ENCODE results near the gene STK4. TPM values are rescaled to one million over a fixed set of nuclear protein-coding genes. Genes with fewer than 3 reads are reported as not detected.
A peak's percentile ranks its signal among the peaks of the same experiment; 100 is the strongest.

STK4 gene
- total RNA-seq, 2 donors from 2014 or later: 271 to 280 TPM

DNA sequence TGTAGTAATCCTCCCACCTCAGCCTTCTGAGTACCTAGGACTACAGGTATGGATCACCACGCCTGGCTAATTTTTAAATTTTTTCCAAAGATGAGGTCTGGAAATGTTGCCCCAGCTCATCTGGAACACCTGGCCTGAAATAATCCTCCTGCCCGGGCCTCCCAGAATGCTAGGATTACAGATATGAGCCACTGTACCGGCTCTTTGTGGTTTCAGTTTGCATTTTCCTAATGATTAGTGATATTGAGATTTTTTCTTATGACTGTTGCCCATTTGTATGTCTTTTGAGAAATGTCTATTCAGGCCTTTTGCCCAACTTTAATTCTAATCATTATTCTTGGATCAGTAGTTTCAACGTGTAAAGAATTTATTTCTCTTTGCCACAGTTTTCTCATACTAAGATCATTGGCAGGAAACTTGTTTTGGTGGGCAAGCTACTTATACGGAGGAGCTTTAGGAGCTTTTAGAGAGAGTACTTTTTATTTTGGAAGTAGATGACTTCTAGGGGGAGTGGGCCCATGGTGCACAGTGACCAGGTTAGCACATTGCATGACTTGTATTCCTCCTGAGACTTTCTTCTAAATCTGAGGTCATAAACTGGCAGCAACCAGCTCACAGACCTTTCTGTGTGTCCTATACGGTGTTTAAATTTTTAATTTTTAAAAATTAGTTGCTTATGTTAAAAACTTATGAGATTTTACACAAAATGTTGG lies 62.3 kb downstream of the STK4 start:
- Mint-ChIP-seq H3K4me1 (peaks cover 48% of the 10 kb centered on the region), H3K27ac (peak overlapping the region; percentile 87), H3K36me3 (ENCODE audit: low read depth) (peaks cover 10% of the 10 kb centered on the region), H3K27me3 (no peaks in the 10 kb centered on the region), H3K4me3 (peak overlapping the region; percentile 53)
- H3K9me3 ChIP-seq (ENCODE audit: control insufficient read depth, low read length, poor library complexity, severe bottlenecking): no peaks in the 10 kb centered on the region
- no peak for ATAC-seq
- DNase-seq: no peak

DNA sequence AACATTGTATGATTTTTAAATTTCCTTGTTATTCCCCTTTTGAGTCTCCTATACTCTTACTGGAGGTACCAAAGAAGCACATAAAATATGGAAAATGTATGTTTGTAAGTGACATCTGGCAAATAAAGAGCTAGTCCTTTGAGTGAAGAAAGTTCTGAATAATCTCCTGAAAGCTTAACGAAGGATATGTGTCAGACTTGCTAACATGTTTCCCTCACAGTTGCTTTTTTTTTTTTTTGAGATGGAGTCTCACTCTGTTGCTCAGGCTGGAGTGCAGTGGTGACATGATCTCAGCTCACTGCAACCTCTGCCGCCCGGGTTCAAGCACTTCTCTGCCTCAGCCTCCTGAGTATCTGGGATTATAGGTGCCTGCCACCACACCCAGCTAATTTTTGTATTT lies 63.6 kb downstream of the STK4 start:
- no peaks in the 10 kb centered on the region for H3K9me3 ChIP-seq (ENCODE audit: control insufficient read depth, low read length, poor library complexity, severe bottlenecking)
- Mint-ChIP-seq H3K27ac (peak overlapping the region; percentile 87), H3K27me3 (no peaks in the 10 kb centered on the region), H3K4me1 (peaks cover 49% of the 10 kb centered on the region), H3K4me3 (no peak overlapping the region), H3K36me3 (ENCODE audit: low read depth) (peaks cover 12% of the 10 kb centered on the region)
- ATAC-seq (no peak), DNase-seq (no peak)

DNA sequence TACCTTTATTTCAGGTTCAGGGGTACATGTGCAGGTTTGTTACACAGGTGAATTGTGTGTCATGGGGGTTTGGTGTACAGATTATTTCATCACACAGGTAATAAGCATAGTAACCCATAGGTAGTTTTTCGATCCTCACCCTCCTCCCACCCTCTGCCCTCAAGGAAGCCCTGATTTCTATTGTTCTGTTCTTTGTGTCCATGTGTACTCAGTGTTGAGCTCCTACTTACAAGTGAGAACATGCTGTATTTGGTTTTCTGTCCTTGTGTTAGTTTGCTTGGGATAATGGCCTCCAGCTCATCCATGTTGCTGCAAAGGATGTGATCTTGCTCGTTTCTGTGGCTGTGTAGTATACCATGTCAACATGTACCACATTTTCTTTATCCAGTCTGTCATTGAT lies 66.0 kb downstream of the STK4 start:
- H3K4me1 Mint-ChIP-seq: peaks cover 51% of the 10 kb centered on the region
- H3K27ac Mint-ChIP-seq: no peak overlapping the region
- H3K27me3 Mint-ChIP-seq: no peaks in the 10 kb centered on the region
- ATAC-seq (no peak), DNase-seq (no peak)
- H3K9me3 ChIP-seq (ENCODE audit: control insufficient read depth, low read length, poor library complexity, severe bottlenecking): no peaks in the 10 kb centered on the region
- peak overlapping the region; percentile 50 for H3K4me3 Mint-ChIP-seq
- H3K36me3 Mint-ChIP-seq (ENCODE audit: low read depth): peaks cover 10% of the 10 kb centered on the region

DNA sequence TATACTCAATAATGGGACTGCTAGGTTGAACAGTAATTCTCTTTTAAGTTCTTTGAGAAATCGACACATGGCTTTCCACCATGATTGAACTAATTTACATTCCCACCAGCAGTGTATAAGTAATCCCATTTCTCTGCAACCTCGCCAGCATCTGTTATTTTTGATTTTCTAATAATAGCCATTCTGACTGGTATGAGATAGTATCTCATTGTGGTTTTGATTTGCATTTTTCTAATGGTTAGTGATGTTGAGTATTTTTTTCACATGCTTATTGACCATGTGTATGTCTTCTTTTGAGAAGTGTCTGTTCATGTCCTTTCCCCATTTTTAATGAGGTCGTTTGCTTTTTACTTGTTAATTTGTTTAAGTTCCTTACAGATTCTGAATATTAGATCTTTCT lies 66.5 kb downstream of the STK4 start:
- Mint-ChIP-seq H3K4me1 (peaks cover 48% of the 10 kb centered on the region), H3K36me3 (ENCODE audit: low read depth) (peaks cover 7% of the 10 kb centered on the region), H3K27ac (peak overlapping the region; percentile 60), H3K4me3 (peak overlapping the region; percentile 50), H3K27me3 (no peaks in the 10 kb centered on the region)
- DNase-seq (no peak), ATAC-seq (no peak)
- no peaks in the 10 kb centered on the region for H3K9me3 ChIP-seq (ENCODE audit: control insufficient read depth, low read length, poor library complexity, severe bottlenecking)

- no peak for DNase-seq
- H3K9me3 ChIP-seq (ENCODE audit: control insufficient read depth, low read length, poor library complexity, severe bottlenecking): no peaks in the 10 kb centered on the region
- H3K27ac Mint-ChIP-seq: peak overlapping the region; percentile 77
- H3K27me3 Mint-ChIP-seq: no peaks in the 10 kb centered on the region
- no peak overlapping the region for H3K4me3 Mint-ChIP-seq
- peaks cover 40% of the 10 kb centered on the region for H3K4me1 Mint-ChIP-seq
- H3K36me3 Mint-ChIP-seq (ENCODE audit: low read depth): peaks cover 3% of the 10 kb centered on the region
- peak; percentile 72 for ATAC-seq
Observed at GRCh38 chr20:45034436-45034835, 68.1 kb downstream of the STK4 start.

- ATAC-seq (no peak), DNase-seq (no peak)
- Mint-ChIP-seq H3K27ac (peak overlapping the region; percentile 90), H3K4me1 (peaks cover 46% of the 10 kb centered on the region), H3K4me3 (no peak overlapping the region), H3K36me3 (ENCODE audit: low read depth) (peaks cover 3% of the 10 kb centered on the region), H3K27me3 (no peaks in the 10 kb centered on the region)
- no peaks in the 10 kb centered on the region for H3K9me3 ChIP-seq (ENCODE audit: control insufficient read depth, low read length, poor library complexity, severe bottlenecking)
Observed at GRCh38 chr20:45036044-45036755, 69.9 kb downstream of the STK4 start.

DNA sequence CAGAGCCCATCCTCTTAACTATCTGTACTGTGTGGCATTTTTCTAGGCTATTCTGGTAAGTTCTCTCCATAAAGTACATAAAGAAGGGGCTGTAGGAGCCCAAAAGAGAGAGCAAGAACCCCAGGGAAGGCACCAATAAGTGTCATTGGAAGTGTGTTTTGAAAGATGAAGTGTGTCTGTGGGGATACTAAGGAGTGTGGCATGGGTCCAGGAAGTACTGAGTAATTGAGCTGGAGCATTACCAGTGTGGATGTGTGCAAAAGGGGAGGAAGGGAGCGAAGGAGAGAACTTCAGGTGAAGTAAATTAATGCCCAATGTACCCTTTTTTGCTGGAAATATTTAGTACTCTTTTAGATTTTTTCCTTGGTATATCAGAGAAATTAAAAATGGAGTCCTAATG lies 70.7 kb downstream of the STK4 start:
- no peaks in the 10 kb centered on the region for H3K9me3 ChIP-seq (ENCODE audit: control insufficient read depth, low read length, poor library complexity, severe bottlenecking)
- ATAC-seq (no peak), DNase-seq (no peak)
- Mint-ChIP-seq H3K27me3 (no peaks in the 10 kb centered on the region), H3K27ac (peak overlapping the region; percentile 90), H3K4me3 (no peak overlapping the region), H3K36me3 (ENCODE audit: low read depth) (peaks cover 3% of the 10 kb centered on the region), H3K4me1 (peaks cover 46% of the 10 kb centered on the region)

- Mint-ChIP-seq H3K27me3 (no peaks in the 10 kb centered on the region), H3K27ac (peak overlapping the region; percentile 24), H3K4me3 (no peak overlapping the region), H3K4me1 (peaks cover 45% of the 10 kb centered on the region), H3K36me3 (ENCODE audit: low read depth) (peaks cover 3% of the 10 kb centered on the region)
- no peaks in the 10 kb centered on the region for H3K9me3 ChIP-seq (ENCODE audit: control insufficient read depth, low read length, poor library complexity, severe bottlenecking)
- ATAC-seq (no peak), DNase-seq (no peak)
Observed at GRCh38 chr20:45037635-45038034, 71.3 kb downstream of the STK4 start.

- H3K4me3 Mint-ChIP-seq: no peak overlapping the region
- no peaks in the 10 kb centered on the region for H3K27me3 Mint-ChIP-seq
- no peak for DNase-seq
- no peaks in the 10 kb centered on the region for H3K9me3 ChIP-seq (ENCODE audit: control insufficient read depth, low read length, poor library complexity, severe bottlenecking)
- peak overlapping the region; percentile 24 for H3K27ac Mint-ChIP-seq
- peaks cover 4% of the 10 kb centered on the region for H3K36me3 Mint-ChIP-seq (ENCODE audit: low read depth)
- ATAC-seq: no peak
- H3K4me1 Mint-ChIP-seq: peaks cover 39% of the 10 kb centered on the region
Observed at GRCh38 chr20:45038745-45039474, 72.6 kb downstream of the STK4 start.

GRCh38 chr20:45039475-45039820 lies 73.1 kb downstream of the STK4 start:
- Mint-ChIP-seq H3K36me3 (ENCODE audit: low read depth) (peaks cover 5% of the 10 kb centered on the region), H3K27me3 (no peaks in the 10 kb centered on the region), H3K27ac (peak overlapping the region; percentile 24), H3K4me3 (no peak overlapping the region), H3K4me1 (peaks cover 40% of the 10 kb centered on the region)
- DNase-seq: no peak
- ATAC-seq: no peak
- H3K9me3 ChIP-seq (ENCODE audit: control insufficient read depth, low read length, poor library complexity, severe bottlenecking): no peaks in the 10 kb centered on the region

DNA sequence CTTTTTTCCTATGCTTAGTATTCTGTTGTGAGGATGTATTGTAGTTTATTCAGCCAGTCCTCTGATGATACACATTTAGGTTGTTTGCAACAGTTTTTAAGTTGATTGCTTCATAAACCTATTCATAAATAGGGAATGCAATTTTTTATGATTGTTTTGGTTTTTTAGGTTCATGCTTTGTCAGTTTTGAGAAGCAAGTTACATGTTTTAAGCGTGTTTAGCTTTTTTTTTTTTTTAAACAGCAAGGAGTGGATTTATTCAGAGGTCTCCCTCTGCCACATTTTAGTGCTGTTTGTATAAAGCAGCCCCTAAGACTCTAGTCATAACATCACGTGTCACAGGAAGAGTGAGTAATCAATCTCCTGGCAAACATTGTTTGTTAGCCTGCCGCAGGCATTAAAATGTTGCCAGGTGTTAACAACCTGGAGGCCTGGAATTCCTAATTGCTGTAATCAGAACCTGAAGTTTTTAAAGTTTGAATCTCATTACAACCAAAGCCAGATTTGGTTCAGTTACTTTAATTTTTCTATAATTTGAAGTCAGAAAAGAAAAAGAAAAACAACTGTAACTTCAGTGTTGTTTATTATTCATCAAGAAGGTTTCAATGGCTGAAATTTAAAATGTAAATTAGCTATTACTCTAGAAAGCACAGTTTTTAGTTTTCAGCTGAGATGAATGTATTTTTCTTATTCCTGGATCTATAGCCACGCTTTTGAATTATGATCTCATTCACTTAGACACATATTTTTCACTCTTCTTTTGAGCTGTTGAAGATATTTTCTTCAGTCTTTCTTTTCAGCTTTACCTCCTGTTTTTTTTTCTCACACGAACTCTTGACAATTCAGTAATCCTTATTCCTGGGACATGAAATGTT lies 75.4 kb downstream of the STK4 start:
- H3K4me1 Mint-ChIP-seq: peaks cover 32% of the 10 kb centered on the region
- peak overlapping the region; percentile 90 for H3K27ac Mint-ChIP-seq
- peak overlapping the region; percentile 56 for H3K4me3 Mint-ChIP-seq
- H3K36me3 Mint-ChIP-seq (ENCODE audit: low read depth): peaks cover 2% of the 10 kb centered on the region
- ATAC-seq (peak; percentile 42), DNase-seq (no peak)
- H3K27me3 Mint-ChIP-seq: no peaks in the 10 kb centered on the region
- no peaks in the 10 kb centered on the region for H3K9me3 ChIP-seq (ENCODE audit: control insufficient read depth, low read length, poor library complexity, severe bottlenecking)

DNA sequence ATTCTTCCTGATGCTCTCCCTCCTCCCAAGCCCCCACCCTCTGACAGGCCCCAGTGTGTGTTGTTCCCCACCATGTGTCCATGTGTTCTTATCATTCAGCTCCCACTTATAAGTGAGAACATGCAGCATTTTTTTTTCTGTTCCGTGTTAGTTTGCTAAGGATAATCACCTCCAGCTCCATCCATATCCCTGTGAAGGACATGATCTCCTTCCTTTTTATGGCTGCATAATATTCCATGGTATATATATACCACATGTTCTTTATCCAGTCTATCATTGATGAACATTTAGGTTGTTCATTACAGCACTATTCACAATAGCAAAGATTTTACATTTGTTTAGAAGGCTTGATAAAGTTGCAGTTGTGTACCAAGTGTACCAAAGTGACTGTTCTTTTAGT lies 76.7 kb downstream of the STK4 start:
- Mint-ChIP-seq H3K4me1 (peaks cover 32% of the 10 kb centered on the region), H3K36me3 (ENCODE audit: low read depth) (peaks cover 2% of the 10 kb centered on the region), H3K27ac (peak overlapping the region; percentile 90), H3K4me3 (no peak overlapping the region), H3K27me3 (no peaks in the 10 kb centered on the region)
- no peak for DNase-seq
- ATAC-seq: no peak
- H3K9me3 ChIP-seq (ENCODE audit: control insufficient read depth, low read length, poor library complexity, severe bottlenecking): no peaks in the 10 kb centered on the region

Data from T-helper 17 cell (primary cell).